IMR-90 (cell line): ENCODE measurements around the gene TTC3. TPM values are rescaled to one million over a fixed set of nuclear protein-coding genes. Genes with fewer than 3 reads are reported as not detected.

ENCODE experiments used
- ATAC-seq: fragments of 200-7000 bp; cut with Tn5 transposase; 2 replicates; pipeline ENCODE4 v1.9.1; 2020; ENCODE audit warnings: low read depth, mild to moderate bottlenecking, moderate library complexity
- BruUV-seq: library from RNA; stranded (reverse); fragments of 400-500 nt; replicated peaks from 2 replicates; lab custom pipeline; 2021; lab: Mats Ljungman, UMichigan
- CTCF ChIA-PET: fragments of 300-600 bp; formaldehyde crosslinking; extraction: SDS; loops from one replicate; lab custom pipeline; 2021; ENCODE audit warnings: antibody characterized with exemption; lab: Yijun Ruan, JAX
- POLR2A ChIA-PET: fragments of 300-600 bp; sonication (Branson Sonifier 250); formaldehyde crosslinking; loops from one replicate; lab custom pipeline; 2022; ENCODE audit warnings: antibody characterized with exemption; ENCODE audit not compliant: unreplicated experiment; lab: Charles Lee
- DNase-seq: peaks from one replicate; pipeline ENCODE4 v3.0.0; 2013
- H2AFZ ChIP-seq: replicated peaks from 2 replicates; pipeline ENCODE3; 2013; ENCODE audit warnings: low read length, mild to moderate bottlenecking; ENCODE audit not compliant: poor library complexity
- H2AK5ac ChIP-seq: 2 replicates; pipeline ENCODE4 v1.6.1; 2013; ENCODE audit warnings: low read depth, low read length, inconsistent platforms
- H2AK9ac ChIP-seq: replicated peaks from 2 replicates; pipeline ENCODE3; 2013; ENCODE audit warnings: mild to moderate bottlenecking, low read depth, low read length, moderate library complexity; ENCODE audit not compliant: poor library complexity
- H2BK120ac ChIP-seq: 2 replicates; pipeline ENCODE4 v1.6.1; 2013; ENCODE audit warnings: low read depth, low read length, inconsistent platforms
- H2BK15ac ChIP-seq: 3 replicates; pipeline ENCODE4 v1.6.1; 2013; ENCODE audit warnings: low read depth, low read length, inconsistent platforms
- H2BK20ac ChIP-seq: 2 replicates; pipeline ENCODE4 v1.6.1; 2013; ENCODE audit warnings: low read depth, mild to moderate bottlenecking, inconsistent platforms, low read length, moderate library complexity
- H2BK5ac ChIP-seq: 2 replicates; pipeline ENCODE4 v1.6.1; 2013; ENCODE audit warnings: mild to moderate bottlenecking, low read depth, low read length, inconsistent platforms; ENCODE audit not compliant: poor library complexity, severe bottlenecking
- H3K14ac ChIP-seq: replicated peaks from 2 replicates; pipeline ENCODE4 v1.6.1; 2013; ENCODE audit warnings: low read depth, low read length, inconsistent platforms
- H3K18ac ChIP-seq: 2 replicates; pipeline ENCODE4 v1.6.1; 2013; ENCODE audit warnings: low read depth, low read length, control low read depth
- H3K23ac ChIP-seq: 2 replicates; pipeline ENCODE4 v1.6.1; 2013; ENCODE audit warnings: low read depth, low read length, inconsistent platforms
- H3K27ac ChIP-seq: 2 replicates; pipeline ENCODE4 v1.5.1; 2013; ENCODE audit warnings: mild to moderate bottlenecking, control low read depth, low read length; ENCODE audit not compliant: insufficient read depth
- H3K27me3 ChIP-seq: 2 replicates; pipeline ENCODE4 v1.6.1; 2013; ENCODE audit warnings: low read length; ENCODE audit not compliant: control insufficient read depth, insufficient read depth
- H3K36me3 ChIP-seq: 2 replicates; pipeline ENCODE4 v1.6.1; 2013; ENCODE audit warnings: low read length, mixed read lengths; ENCODE audit not compliant: control insufficient read depth, insufficient read depth
- H3K4ac ChIP-seq: 2 replicates; pipeline ENCODE4 v1.6.1; 2013; ENCODE audit warnings: low read depth, low read length, inconsistent platforms
- H3K4me1 ChIP-seq: 2 replicates; pipeline ENCODE4 v1.6.1; 2013; ENCODE audit warnings: low read length, mixed read lengths; ENCODE audit not compliant: control insufficient read depth, insufficient read depth
- H3K4me2 ChIP-seq: 2 replicates; pipeline ENCODE4 v1.6.1; 2013; ENCODE audit warnings: low read depth, mild to moderate bottlenecking, control low read depth, low read length, moderate library complexity
- H3K4me3 ChIP-seq: 2 replicates; pipeline ENCODE4 v1.5.1; 2013; ENCODE audit warnings: low read depth, mild to moderate bottlenecking, control low read depth, low read length, moderate library complexity; ENCODE audit not compliant: insufficient read depth
- H3K56ac ChIP-seq: 2 replicates; pipeline ENCODE4 v1.6.1; 2013; ENCODE audit warnings: low read length, inconsistent platforms; ENCODE audit not compliant: insufficient read depth; ENCODE audit errors: extremely low read depth
- H3K79me1 ChIP-seq, 2 experiments: 2 replicates each; pipeline ENCODE4 v1.6.1; 2013; ENCODE audit warnings: low read length in 2 of 2, inconsistent platforms in 1 of 2, low read depth in 1 of 2
- H3K9ac ChIP-seq: 2 replicates; pipeline ENCODE4 v1.6.1; 2013; ENCODE audit warnings: low read depth, low read length, control low read depth
- H3K9me1 ChIP-seq: 2 replicates; pipeline ENCODE4 v1.6.1; 2013; ENCODE audit warnings: low read length, inconsistent platforms; ENCODE audit not compliant: insufficient read depth
- H3K9me3 ChIP-seq: 2 replicates; pipeline ENCODE4 v1.6.1; 2013; ENCODE audit warnings: low read length; ENCODE audit not compliant: control insufficient read depth, insufficient read depth
- H4K20me1 ChIP-seq: 2 replicates; pipeline ENCODE4 v1.6.1; 2013; ENCODE audit warnings: low read length, inconsistent platforms; ENCODE audit not compliant: insufficient read depth
- H4K5ac ChIP-seq: 2 replicates; pipeline ENCODE4 v1.6.1; 2013; ENCODE audit warnings: mild to moderate bottlenecking, low read depth, low read length, control low read depth
- H4K8ac ChIP-seq, 2 experiments: 2 replicates each; pipeline ENCODE4 v1.6.1; 2013; ENCODE audit warnings: low read depth in 2 of 2, low read length in 2 of 2, control low read depth in 1 of 2, inconsistent platforms in 1 of 2
- H4K91ac ChIP-seq: 2 replicates; pipeline ENCODE4 v1.6.1; 2013; ENCODE audit warnings: low read depth, low read length, inconsistent platforms; ENCODE audit not compliant: insufficient read depth
- BHLHE40 ChIP-seq: fragments of 150-350 bp; IDR thresholded peaks from 2 replicates; pipeline ENCODE4 v1.6.1; 2016; ENCODE audit warnings: mild to moderate bottlenecking, low read depth, low read length
- CEBPB ChIP-seq: IDR thresholded peaks from 2 replicates; pipeline ENCODE4 v1.6.1; 2012; ENCODE audit warnings: low read depth, low read length, improper control_type of control experiment
- CHD1 ChIP-seq: IDR thresholded peaks from 2 replicates; pipeline ENCODE4 v1.6.1; 2012; ENCODE audit warnings: low read depth, low read length, improper control_type of control experiment
- POLR2A ChIP-seq: IDR thresholded peaks from 2 replicates; pipeline ENCODE4 v1.6.1; 2012; ENCODE audit warnings: mild to moderate bottlenecking, low read depth, low read length
- SMC3 ChIP-seq: fragments of 150-350 bp; IDR thresholded peaks from 2 replicates; pipeline ENCODE4 v1.6.1; 2016; ENCODE audit warnings: low read depth, mild to moderate bottlenecking, antibody characterized with exemption, low read length, moderate library complexity
- WGBS, 2 experiments: methylation state at CpG; one replicate each; pipeline versions ENCODE4 v1.1.5 to v1.1.7; 2013; ENCODE audit warnings: missing lambda C conversion rate in 2 of 2; ENCODE audit not compliant: insufficient read length in 1 of 2; ENCODE audit errors: extremely low coverage in 2 of 2; 5-methylcytosine and 5-hydroxymethylcytosine counted together
- dilution Hi-C: fragments of 300-500 bp; cut with HindIII; formaldehyde crosslinking; loops from one replicate; pipeline ENCODE4 v1.14.3; 2018; ENCODE audit warnings: low sequenced_read_pairs; ENCODE audit not compliant: unreplicated experiment
- in situ Hi-C: fragments of 300-500 bp; cut with MboI; formaldehyde crosslinking; loops from 3 replicates; pipeline ENCODE4 v1.14.3; 2019; ENCODE audit warnings: low sequenced_read_pairs, inconsistent platforms, mixed read lengths
- intact Hi-C: fragments of 100-400 bp; cut with micrococcal nuclease; formaldehyde crosslinking; loops from 2 replicates; pipeline ENCODE4 v1.10.0; 2022
- polyA plus RNA-seq, 3 experiments: library from polyadenylated mRNA; depleted of rRNA; stranded (reverse); fragments of >200 nt; gene quantifications; 2 replicates each; pipeline ENCODE4 v1.2.3, GENCODE V29; 2012; ENCODE audit warnings: low replicate concordance in 1 of 3
- total RNA-seq: library from RNA; depleted of rRNA; stranded (reverse); fragments of >200 nt; gene quantifications from 2 replicates; pipeline ENCODE4 v1.2.3, GENCODE V29; 2012

The TTC3 gene
- total and polyA plus RNA-seq, 2 of the 4 experiments (the other 2 are of a cell fraction): 96.7 to 293 TPM

- Histone ChIP-seq H3K27me3 (no peaks in the 10 kb centered on the region), H3K9me1 (peaks cover 13% of the 10 kb centered on the region; the same call in 1 of the 2 replicates), H3K27ac (peak overlapping the region; percentile 93), H2AK5ac (peak overlapping the region; percentile 87), H2AFZ (peak overlapping the region; percentile 95), H4K91ac (peak overlapping the region; percentile 98), H2BK20ac (peak overlapping the region; percentile 69), H4K8ac (peak overlapping the region; percentile 88 to 99), H4K20me1 (peaks cover 33% of the 10 kb centered on the region), H2BK5ac (peak overlapping the region; percentile 97), H3K4ac (peak overlapping the region; percentile 98), H3K23ac (peak overlapping the region; percentile 100), H3K4me2 (peak overlapping the region; percentile 95), H3K4me3 (peak overlapping the region; percentile 56), H3K79me1 (peaks cover 11 to 44% of the 10 kb centered on the region in 2 experiments), H3K14ac (peak overlapping the region; percentile 100), H2BK120ac (peak overlapping the region; percentile 73), H4K5ac (peak overlapping the region; percentile 91), H3K18ac (peak overlapping the region; percentile 90), H3K9me3 (no peaks in the 10 kb centered on the region), H3K56ac (peak overlapping the region; percentile 98), H3K36me3 (peaks cover 1% of the 10 kb centered on the region; the same call in 1 of the 2 replicates), H2AK9ac (peak overlapping the region; percentile 95), H3K4me1 (peaks cover 9% of the 10 kb centered on the region), H3K9ac (peak overlapping the region; percentile 89), H2BK15ac (peak overlapping the region; percentile 92)
- CTCF ChIA-PET: interaction anchor here (1.0 kb wide), 1 partner anchor 82 kb away, joined by 3 read pairs; no protein-coding TSS in a partner anchor
- dilution Hi-C loops: no loop called here
- DNase-seq (peak; percentile 77), ATAC-seq (no peak)
- TF ChIP-seq SMC3 (no peak), CHD1 (peak; percentile 90; the same call in 1 of the 2 replicates), POLR2A (peak; percentile 58), CEBPB (0 out of 2 replicates have a peak, but pooled peaks have one; percentile 44), BHLHE40 (no peak)
- POLR2A ChIA-PET: interaction anchor here (0.9 kb wide), 1 partner anchor 17 kb away, joined by 3 read pairs; no protein-coding TSS in a partner anchor
- intact Hi-C loops: loop anchor here (2.0 kb wide), 1 partner anchor 83 kb away; no protein-coding TSS in a partner anchor
- WGBS, 2 experiments: 7% methylated on average over 3 of the region's 12 CpGs; no CpG with 5 or more reads in 1 of the 2 experiments
- BruUV-seq: no TSS peak
- in situ Hi-C loops: no loop called here
These were observed 1.3 kb upstream of the TTC3 start for GRCh38 chr21:37071561-37072273.
